Body of pancreas (tissue), 4 donors: ENCODE measurements around the gene PSMB7.

Source experiments
- CTCF ChIP-seq, 7 experiments: fragments of 450-650 bp in 4 of 7; fragments of 200-600 bp in 3 of 7; sonication (generic) in 3 of 7; IDR thresholded peaks; one replicate each; pipeline ENCODE4 v1.5.1; 2016 to 2019; ENCODE audit warnings: antibody characterized with exemption in 7 of 7
- POLR2A ChIP-seq, 3 donors: fragments of 450-650 bp; IDR thresholded peaks; one replicate each; pipeline ENCODE4 v1.6.1; 2016; ENCODE audit warnings: antibody characterized with exemption in 3 of 3, mild to moderate bottlenecking in 2 of 3

GRCh38 chr9:124361128-124361527 is 54.1 kb downstream of the PSMB7 start:
- TF ChIP-seq POLR2A (IDR thresholded peaks at IDR 0.05) = no peak
- no peak for TF ChIP-seq CTCF (IDR thresholded peaks at IDR 0.05)
